DMS79 (cell line): ENCODE measurements around the gene ZMIZ1.
"Not testable (repeated sequence)": the region's sequence is repeated elsewhere in the genome, so short reads cannot be mapped to it uniquely, and the experiment has no call there.

Source experiments
- DNase-seq: peaks from one replicate; lab custom pipeline; 2025; lab: John Stamatoyannopoulos, UW

ZMIZ1 gene

GRCh38 chr10:79268161-79268601, 199.4 kb downstream of the ZMIZ1 start:
- DNase-seq, result no peak

DNA sequence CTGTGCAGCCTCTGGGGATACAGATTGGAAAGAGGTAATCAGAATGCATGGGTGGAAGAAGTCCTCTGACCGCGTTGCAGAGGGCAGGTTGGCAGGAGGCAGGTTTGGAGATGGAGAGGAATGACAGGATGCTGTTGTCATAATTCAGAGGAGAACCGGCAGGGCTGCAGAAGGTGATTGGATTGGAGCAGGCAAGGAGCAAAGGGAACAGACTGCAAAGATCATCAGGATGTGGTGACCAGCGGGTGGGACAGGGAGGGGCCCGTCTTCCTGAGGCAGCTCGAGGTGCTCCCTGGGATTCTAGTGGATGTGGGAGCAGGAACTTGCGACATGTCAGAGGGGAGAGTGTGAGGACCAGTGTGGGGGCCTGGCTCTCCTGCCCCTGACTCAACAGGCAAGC, 200.0 kb downstream of the ZMIZ1 start:
- DNase-seq, result no peak

DNA sequence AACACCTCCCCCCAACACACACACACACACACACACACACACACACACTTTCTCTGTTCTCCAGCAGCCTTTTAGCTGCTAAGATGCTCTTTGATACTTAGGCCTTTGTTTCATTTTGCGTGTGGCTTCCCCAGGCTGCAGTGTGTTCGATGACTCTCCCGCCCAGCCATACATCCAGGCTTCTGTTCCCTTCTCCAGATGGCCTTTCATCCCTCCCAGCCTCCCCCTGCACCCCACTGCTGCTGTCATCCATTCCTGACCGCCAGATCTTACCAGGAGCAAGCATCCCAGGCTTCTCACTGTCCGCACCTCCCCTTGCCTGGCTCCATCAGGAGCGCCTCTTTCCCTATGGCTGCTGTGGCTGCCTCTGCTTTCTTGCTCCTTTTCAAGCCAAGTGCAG, 200.7 kb downstream of the ZMIZ1 start:
- no peak for DNase-seq

DNA sequence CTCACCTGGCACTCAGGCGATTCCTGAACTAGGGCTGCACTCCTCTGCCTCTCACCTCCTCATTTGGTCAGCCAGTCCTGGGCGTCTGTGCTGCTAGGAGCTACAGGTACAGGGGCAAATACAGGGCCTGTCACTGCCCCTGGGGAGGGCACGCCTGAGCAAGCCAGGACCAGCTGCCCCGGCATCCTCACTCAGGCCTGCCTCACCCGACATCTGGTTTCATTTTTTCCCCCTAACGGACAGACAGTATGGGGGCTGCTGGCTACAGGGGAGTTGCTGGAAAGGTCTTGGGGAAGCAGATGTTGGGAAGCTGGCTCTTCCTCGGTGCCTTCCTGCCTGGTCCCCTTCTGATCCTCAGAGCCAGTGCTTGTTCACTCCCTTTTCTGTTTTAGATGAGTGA, 201.2 kb downstream of the ZMIZ1 start:
- no peak for DNase-seq

- DNase-seq, result no peak
Observed at GRCh38 chr10:79270466-79271246, 201.9 kb downstream of the ZMIZ1 start.

- no peak for DNase-seq
Observed at GRCh38 chr10:79272353-79272752, 203.6 kb downstream of the ZMIZ1 start.

- no peak for DNase-seq
Observed at GRCh38 chr10:79273604-79274003, 204.8 kb downstream of the ZMIZ1 start.

- no peak for DNase-seq
Observed at GRCh38 chr10:79274279-79275104, 205.7 kb downstream of the ZMIZ1 start.

DNA sequence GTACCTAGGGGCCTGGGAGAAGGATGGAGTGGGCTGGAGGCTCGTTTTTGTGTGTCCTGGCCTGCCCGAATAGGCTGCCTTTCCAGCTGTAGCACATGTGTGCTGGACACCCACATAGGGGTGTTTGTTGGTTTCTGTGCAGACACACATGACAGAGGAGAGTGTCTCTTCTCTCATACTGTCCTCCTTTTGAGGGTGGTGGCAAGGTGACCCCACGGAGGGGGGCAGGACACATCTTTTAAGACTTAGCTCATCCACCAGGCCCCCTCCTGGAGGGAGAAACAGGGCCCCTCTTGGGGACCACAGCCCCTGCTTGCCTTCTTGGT, 206.3 kb downstream of the ZMIZ1 start:
- no peak for DNase-seq

GRCh38 chr10:79275431-79275851, 206.7 kb downstream of the ZMIZ1 start:
- no peak for DNase-seq

- DNase-seq, result no peak
Observed at GRCh38 chr10:79277579-79278269, 209.0 kb downstream of the ZMIZ1 start.

GRCh38 chr10:79279047-79279446, 210.3 kb downstream of the ZMIZ1 start:
- not testable (repeated sequence) for DNase-seq

GRCh38 chr10:79280956-79281355, 212.2 kb downstream of the ZMIZ1 start:
- DNase-seq, result no peak

GRCh38 chr10:79282388-79282787, 213.6 kb downstream of the ZMIZ1 start:
- no peak for DNase-seq

DNA sequence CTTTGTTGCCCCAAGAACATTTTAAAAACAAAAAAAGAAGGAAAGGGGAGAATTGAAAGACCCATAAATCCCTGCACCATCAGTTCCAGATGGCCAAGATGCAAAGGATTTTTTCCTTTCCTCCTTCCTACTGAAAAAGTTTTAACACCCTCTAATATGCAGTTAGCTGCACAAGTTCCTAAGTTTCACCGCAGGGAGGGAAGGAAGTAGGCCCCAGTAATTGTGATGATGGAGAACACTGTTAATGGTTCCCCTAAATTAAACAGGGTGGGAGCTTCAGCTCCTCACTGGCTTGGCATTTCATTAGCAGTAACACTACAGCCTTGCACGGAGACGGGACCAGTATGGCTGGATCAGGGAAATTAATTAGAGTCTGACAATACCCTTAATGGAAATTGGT, 214.8 kb downstream of the ZMIZ1 start:
- no peak for DNase-seq

- DNase-seq, result no peak
Observed at GRCh38 chr10:79284158-79284871, 215.5 kb downstream of the ZMIZ1 start.

- DNase-seq, result no peak
Observed at GRCh38 chr10:79285315-79286197, 216.8 kb downstream of the ZMIZ1 start.

DNA sequence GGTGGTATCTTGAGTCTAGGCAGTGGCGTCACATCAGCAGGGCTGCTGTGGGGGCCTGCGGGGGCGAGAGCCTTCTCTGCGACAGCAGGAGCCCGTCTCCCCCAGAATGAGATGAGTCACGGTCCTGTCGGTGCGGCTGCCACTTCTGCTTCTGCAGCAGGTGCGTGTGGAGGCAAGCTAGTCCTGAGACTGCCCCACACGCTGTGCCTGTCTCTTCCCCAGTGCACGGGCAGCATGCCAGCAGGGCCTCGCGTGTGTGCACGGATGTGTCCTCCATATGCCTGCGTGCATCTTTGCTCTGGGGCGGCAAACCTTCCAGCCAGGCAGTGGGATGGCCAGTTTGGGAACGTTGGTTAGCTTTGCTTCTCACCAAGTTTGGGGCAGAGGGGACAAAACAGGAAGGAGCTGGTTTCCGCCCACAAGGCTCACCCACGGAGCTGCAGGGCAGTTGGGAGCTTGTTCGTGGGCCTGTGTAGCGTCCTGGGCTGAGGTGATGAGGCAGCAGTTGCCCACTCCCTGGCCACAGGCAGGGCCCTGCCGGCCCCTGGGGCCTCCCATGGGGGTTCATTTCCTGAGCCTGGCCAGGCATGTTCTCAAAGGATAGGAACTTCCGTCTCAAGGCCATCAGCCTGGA, 217.7 kb downstream of the ZMIZ1 start:
- no peak for DNase-seq

DNA sequence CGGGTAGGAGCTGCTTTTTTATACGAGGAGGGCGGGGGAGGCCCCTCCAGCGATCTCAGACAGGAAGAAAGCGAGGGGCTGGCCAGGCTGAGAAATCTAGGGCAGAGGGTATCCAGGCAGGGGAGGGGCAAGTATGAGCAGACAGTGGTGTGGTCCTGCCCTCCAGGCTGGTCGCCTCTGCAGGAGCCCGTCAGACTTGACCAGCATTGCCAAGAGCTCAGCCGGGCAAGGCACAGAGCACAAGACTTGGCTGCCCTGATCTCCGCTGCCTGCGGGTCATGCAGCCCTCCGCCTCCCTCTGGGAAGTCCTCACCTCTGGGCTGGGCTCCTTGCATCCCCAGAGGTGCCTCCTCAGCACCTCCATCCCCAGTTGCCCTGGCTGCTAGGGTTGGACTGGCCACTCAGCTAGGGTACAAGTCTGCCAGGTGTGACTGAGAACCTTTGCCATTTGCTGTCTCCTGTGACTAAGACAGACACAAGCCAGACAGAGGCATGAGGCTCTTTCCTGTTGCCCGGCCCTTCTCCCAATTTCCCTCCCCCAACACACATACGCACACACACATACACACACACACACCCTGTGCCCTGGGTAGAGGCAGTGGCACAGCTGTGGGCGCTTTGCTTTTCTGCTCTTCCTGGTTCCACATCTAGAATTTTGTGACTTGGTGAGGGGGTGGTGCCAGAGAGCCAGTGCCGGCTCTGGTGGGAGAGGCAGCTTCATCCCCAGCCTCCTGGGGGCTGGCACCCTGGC, 219.4 kb downstream of the ZMIZ1 start:
- no peak for DNase-seq

GRCh38 chr10:79289801-79290200, 221.0 kb downstream of the ZMIZ1 start:
- no peak for DNase-seq
